Measurements from ENCODE around the gene PROSER2. TPM values are rescaled to one million over a fixed set of nuclear protein-coding genes. Genes with fewer than 3 reads are reported as not detected.
"Not testable (repeated sequence)": the region's sequence is repeated elsewhere in the genome, so short reads cannot be mapped to it uniquely, and the experiment has no call there.

Gene PROSER2
- total RNA-seq, 1 experiment from 2014 or later, result 0.84 TPM

- no peak for DNase-seq (ENCODE audit: low read depth)
Measured at GRCh38 chr10:11884706-11885423, 61.7 kb downstream of the PROSER2 start.

GRCh38 chr10:11885437-11886137, 62.4 kb downstream of the PROSER2 start:
- no peak for DNase-seq (ENCODE audit: low read depth)

GRCh38 chr10:11886138-11886474, 63.0 kb downstream of the PROSER2 start:
- DNase-seq (ENCODE audit: low read depth), result no peak

GRCh38 chr10:11886851-11887250, 63.7 kb downstream of the PROSER2 start:
- peak; percentile 11 for DNase-seq (ENCODE audit: low read depth)

GRCh38 chr10:11887381-11888227, 64.4 kb downstream of the PROSER2 start:
- no peak for DNase-seq (ENCODE audit: low read depth)

- not testable (repeated sequence) for DNase-seq (ENCODE audit: low read depth)
Measured at GRCh38 chr10:11889263-11889662, 66.1 kb downstream of the PROSER2 start.

- no peak for DNase-seq (ENCODE audit: low read depth)
Measured at GRCh38 chr10:11891776-11892486, 68.8 kb downstream of the PROSER2 start.

GRCh38 chr10:11893749-11894278, 70.7 kb downstream of the PROSER2 start:
- no peak for DNase-seq (ENCODE audit: low read depth)

- DNase-seq (ENCODE audit: low read depth), result no peak
Measured at GRCh38 chr10:11894381-11895107, 71.4 kb downstream of the PROSER2 start.

- no peak for DNase-seq (ENCODE audit: low read depth)
Measured at GRCh38 chr10:11895108-11895466, 71.9 kb downstream of the PROSER2 start.

- DNase-seq (ENCODE audit: low read depth), result no peak
Measured at GRCh38 chr10:11895598-11895997, 72.4 kb downstream of the PROSER2 start.

GRCh38 chr10:11896549-11897200, 73.5 kb downstream of the PROSER2 start:
- no peak for DNase-seq (ENCODE audit: low read depth)

- DNase-seq (ENCODE audit: low read depth), result no peak
Measured at GRCh38 chr10:11898033-11898371, 74.8 kb downstream of the PROSER2 start.

- DNase-seq (ENCODE audit: low read depth), result peak; percentile 44
Measured at GRCh38 chr10:11898372-11899066, 75.4 kb downstream of the PROSER2 start.

GRCh38 chr10:11899067-11899876, 76.1 kb downstream of the PROSER2 start:
- peak; percentile 17 for DNase-seq (ENCODE audit: low read depth)

GRCh38 chr10:11901036-11901301, 77.8 kb downstream of the PROSER2 start:
- DNase-seq (ENCODE audit: low read depth), result no peak

- DNase-seq (ENCODE audit: low read depth), result no peak
Measured at GRCh38 chr10:11901454-11901832, 78.3 kb downstream of the PROSER2 start.

- no peak for DNase-seq (ENCODE audit: low read depth)
Measured at GRCh38 chr10:11901833-11902475, 78.8 kb downstream of the PROSER2 start.

- no peak for DNase-seq (ENCODE audit: low read depth)
Measured at GRCh38 chr10:11902646-11903045, 79.5 kb downstream of the PROSER2 start.

Measured in RPMI7951 (cell line).